ENCODE data around the gene MNS1. TPM values are rescaled to one million over a fixed set of nuclear protein-coding genes. Genes with fewer than 3 reads are reported as not detected.
"Not testable (repeated sequence)": the region's sequence is repeated elsewhere in the genome, so short reads cannot be mapped to it uniquely, and the experiment has no call there.

Gene MNS1
- total and polyA plus RNA-seq, 10 of the 15 experiments (the other 5 are each of a cell fraction or from before 2014, with no cell fraction given): 0.45 to 2.6 (median 0.97) TPM

DNA sequence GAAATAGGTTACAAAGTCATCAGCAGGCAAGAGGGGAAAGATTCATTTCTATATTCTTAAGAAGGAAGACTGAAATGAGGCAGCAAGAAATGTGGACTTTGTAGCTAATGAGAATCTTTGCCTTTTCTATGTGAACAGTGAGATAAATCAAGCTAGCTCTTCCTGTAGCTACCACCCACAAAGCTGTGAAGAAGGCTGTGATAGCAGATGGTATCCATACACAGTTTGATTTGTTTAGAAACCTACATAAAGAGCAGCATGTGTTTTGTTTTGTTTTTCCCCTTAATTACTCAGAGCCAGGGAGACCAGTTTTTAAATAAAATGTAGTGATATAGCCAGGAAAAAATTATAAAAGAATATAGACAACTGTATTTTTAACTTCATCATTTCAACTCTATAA, 54.2 kb downstream of the MNS1 start:
- no peaks in the 10 kb centered on the region for H4K20me1 ChIP-seq (ENCODE audit: control insufficient read depth, insufficient read depth)
- H3K4me2 ChIP-seq (ENCODE audit: control insufficient read depth, insufficient read depth): no peak overlapping the region
- no peak overlapping the region for H3K4me3 ChIP-seq
- no peaks in the 10 kb centered on the region for H3K27me3 ChIP-seq (replicated peaks in 1 of 2; ENCODE audit: control insufficient read depth in 2 of 2, insufficient read depth in 2 of 2, low read length in 1 of 2)
- H3K36me3 ChIP-seq (ENCODE audit: control insufficient read depth in 2 of 2, insufficient read depth in 2 of 2, low read length in 1 of 2): no peaks in the 10 kb centered on the region
- no peaks in the 10 kb centered on the region for H3K79me2 ChIP-seq (ENCODE audit: control insufficient read depth, insufficient read depth, low read length)
- no peak overlapping the region for H3K9ac ChIP-seq (ENCODE audit: control insufficient read depth, insufficient read depth, low read length)
- in situ Hi-C loops (cut with MboI) (no loop called here), intact Hi-C loops (cut with micrococcal nuclease; ENCODE audit: unreplicated experiment) (no loop called here)
- H3K9me3 ChIP-seq (replicated peaks; ENCODE audit: control insufficient read depth, insufficient read depth, low read length): peaks cover 2% of the 10 kb centered on the region; the same call in 2 of the 3 replicates
- ChIA-PET CTCF (no interaction called here), RAD21 (ENCODE audit: unreplicated experiment) (no interaction called here), SMC1A (ENCODE audit: uncharacterized antibody, unreplicated experiment) (no interaction called here), POLR2A (no interaction called here)
- no peak for TF ChIP-seq TCF3 (IDR thresholded peaks at IDR 0.05; ENCODE audit: borderline replicate concordance, insufficient read depth, low read depth, low read length)
- TF ChIP-seq, protein P1, sequence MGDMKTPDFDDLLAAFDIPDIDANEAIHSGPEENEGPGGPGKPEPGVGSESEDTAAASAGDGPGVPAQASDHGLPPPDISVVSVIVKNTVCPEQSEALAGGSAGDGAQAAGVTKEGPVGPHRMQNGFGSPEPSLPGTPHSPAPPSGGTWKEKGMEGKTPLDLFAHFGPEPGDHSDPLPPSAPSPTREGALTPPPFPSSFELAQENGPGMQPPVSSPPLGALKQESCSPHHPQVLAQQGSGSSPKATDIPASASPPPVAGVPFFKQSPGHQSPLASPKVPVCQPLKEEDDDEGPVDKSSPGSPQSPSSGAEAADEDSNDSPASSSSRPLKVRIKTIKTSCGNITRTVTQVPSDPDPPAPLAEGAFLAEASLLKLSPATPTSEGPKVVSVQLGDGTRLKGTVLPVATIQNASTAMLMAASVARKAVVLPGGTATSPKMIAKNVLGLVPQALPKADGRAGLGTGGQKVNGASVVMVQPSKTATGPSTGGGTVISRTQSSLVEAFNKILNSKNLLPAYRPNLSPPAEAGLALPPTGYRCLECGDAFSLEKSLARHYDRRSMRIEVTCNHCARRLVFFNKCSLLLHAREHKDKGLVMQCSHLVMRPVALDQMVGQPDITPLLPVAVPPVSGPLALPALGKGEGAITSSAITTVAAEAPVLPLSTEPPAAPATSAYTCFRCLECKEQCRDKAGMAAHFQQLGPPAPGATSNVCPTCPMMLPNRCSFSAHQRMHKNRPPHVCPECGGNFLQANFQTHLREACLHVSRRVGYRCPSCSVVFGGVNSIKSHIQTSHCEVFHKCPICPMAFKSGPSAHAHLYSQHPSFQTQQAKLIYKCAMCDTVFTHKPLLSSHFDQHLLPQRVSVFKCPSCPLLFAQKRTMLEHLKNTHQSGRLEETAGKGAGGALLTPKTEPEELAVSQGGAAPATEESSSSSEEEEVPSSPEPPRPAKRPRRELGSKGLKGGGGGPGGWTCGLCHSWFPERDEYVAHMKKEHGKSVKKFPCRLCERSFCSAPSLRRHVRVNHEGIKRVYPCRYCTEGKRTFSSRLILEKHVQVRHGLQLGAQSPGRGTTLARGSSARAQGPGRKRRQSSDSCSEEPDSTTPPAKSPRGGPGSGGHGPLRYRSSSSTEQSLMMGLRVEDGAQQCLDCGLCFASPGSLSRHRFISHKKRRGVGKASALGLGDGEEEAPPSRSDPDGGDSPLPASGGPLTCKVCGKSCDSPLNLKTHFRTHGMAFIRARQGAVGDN (IDR thresholded peaks at IDR 0.05): no peak
- TF ChIP-seq JUNB (IDR thresholded peaks at IDR 0.05): no peak
- H3K4me1 ChIP-seq (ENCODE audit: control insufficient read depth, insufficient read depth, low read length): peaks cover 3% of the 10 kb centered on the region; the same call in 1 of the 2 replicates
- H3K27ac ChIP-seq (ENCODE audit: control insufficient read depth, insufficient read depth): peak overlapping the region; percentile 31; the same call in 1 of the 2 replicates
- no peak for FAIRE-seq
- peak; percentile 55 for ATAC-seq
- no TSS peak for BruUV-seq (replicated peaks)
- peak; percentile 7 for DNase-seq (ENCODE audit: low read depth, low spot score)
- H2AFZ ChIP-seq (ENCODE audit: control insufficient read depth, low read depth, low read length): peak overlapping the region; percentile 33

DNA sequence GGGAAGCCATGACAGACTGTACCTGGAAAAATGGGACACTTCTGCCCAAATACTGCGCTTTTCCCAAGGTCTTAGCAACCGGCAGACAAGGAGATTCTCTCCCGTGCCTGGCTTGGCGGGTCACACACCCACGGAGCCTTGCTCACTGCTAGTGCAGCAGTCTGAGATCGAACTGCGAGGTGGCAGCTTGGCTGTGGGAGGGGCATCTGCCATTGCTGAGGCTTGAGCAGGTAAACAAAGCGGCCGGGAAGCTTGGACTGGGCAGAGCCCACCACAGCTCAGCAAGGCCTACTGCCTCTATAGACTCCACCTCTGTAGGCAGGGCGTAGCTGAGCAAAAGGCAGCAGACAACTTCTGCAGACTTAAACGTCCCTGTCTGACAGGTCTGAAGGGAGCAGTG, 65.7 kb downstream of the MNS1 start:
- H3K4me1 ChIP-seq (ENCODE audit: control insufficient read depth, insufficient read depth, low read length); H2AFZ ChIP-seq (ENCODE audit: control insufficient read depth, low read depth, low read length); H3K27me3 ChIP-seq (replicated peaks in 1 of 2; ENCODE audit: control insufficient read depth in 2 of 2, insufficient read depth in 2 of 2, low read length in 1 of 2); RAD21 ChIA-PET (ENCODE audit: unreplicated experiment); ATAC-seq; DNase-seq (ENCODE audit: low read depth, low spot score); in situ Hi-C loops (cut with MboI); FAIRE-seq; POLR2A ChIA-PET; CTCF ChIA-PET; H3K4me3 ChIP-seq; H4K20me1 ChIP-seq (ENCODE audit: control insufficient read depth, insufficient read depth); H3K27ac ChIP-seq (ENCODE audit: control insufficient read depth, insufficient read depth); H3K9ac ChIP-seq (ENCODE audit: control insufficient read depth, insufficient read depth, low read length); BruUV-seq (replicated peaks); H3K36me3 ChIP-seq (ENCODE audit: control insufficient read depth in 2 of 2, insufficient read depth in 2 of 2, low read length in 1 of 2); H3K79me2 ChIP-seq (ENCODE audit: control insufficient read depth, insufficient read depth, low read length); intact Hi-C loops (cut with micrococcal nuclease; ENCODE audit: unreplicated experiment); SMC1A ChIA-PET (ENCODE audit: uncharacterized antibody, unreplicated experiment); H3K4me2 ChIP-seq (ENCODE audit: control insufficient read depth, insufficient read depth): not testable (repeated sequence)
- H3K9me3 ChIP-seq (replicated peaks; ENCODE audit: control insufficient read depth, insufficient read depth, low read length): peaks cover 11% of the 10 kb centered on the region; the same call in 2 of the 3 replicates
- over 99% methylated on average over 11 of the region's 11 CpGs for WGBS (ENCODE audit: insufficient coverage, insufficient replicate concordance, low lambda C conversion rate, missing lambda C conversion rate)

DNA sequence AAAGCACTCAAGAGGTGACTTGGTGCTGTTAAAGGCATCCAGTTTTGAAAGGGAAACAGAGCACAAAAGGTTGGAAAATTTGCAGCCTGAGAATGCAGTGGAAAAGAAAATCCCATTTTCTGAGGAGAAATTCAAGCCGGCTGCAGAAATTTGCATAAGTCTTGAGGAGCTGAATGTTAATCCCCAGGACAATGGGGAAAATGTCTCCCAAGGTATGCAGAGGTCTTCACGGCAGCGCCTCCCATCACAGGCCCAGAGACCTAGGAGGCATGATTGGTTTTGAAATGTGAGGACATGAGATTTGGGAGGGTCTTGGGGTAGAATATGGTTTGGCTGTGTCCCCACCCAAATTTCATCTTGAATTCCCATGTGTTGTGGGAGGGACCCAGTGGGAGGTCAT, 67.6 kb downstream of the MNS1 start:
- H3K4me2 ChIP-seq (ENCODE audit: control insufficient read depth, insufficient read depth); H3K9ac ChIP-seq (ENCODE audit: control insufficient read depth, insufficient read depth, low read length); H3K79me2 ChIP-seq (ENCODE audit: control insufficient read depth, insufficient read depth, low read length); SMC1A ChIA-PET (ENCODE audit: uncharacterized antibody, unreplicated experiment); H4K20me1 ChIP-seq (ENCODE audit: control insufficient read depth, insufficient read depth); DNase-seq (ENCODE audit: low read depth, low spot score); ATAC-seq; H3K27me3 ChIP-seq (replicated peaks in 1 of 2; ENCODE audit: control insufficient read depth in 2 of 2, insufficient read depth in 2 of 2, low read length in 1 of 2); intact Hi-C loops (cut with micrococcal nuclease; ENCODE audit: unreplicated experiment); POLR2A ChIA-PET; FAIRE-seq; H3K4me3 ChIP-seq; H3K4me1 ChIP-seq (ENCODE audit: control insufficient read depth, insufficient read depth, low read length); BruUV-seq (replicated peaks); CTCF ChIA-PET; H3K27ac ChIP-seq (ENCODE audit: control insufficient read depth, insufficient read depth); in situ Hi-C loops (cut with MboI); RAD21 ChIA-PET (ENCODE audit: unreplicated experiment); H3K36me3 ChIP-seq (ENCODE audit: control insufficient read depth in 2 of 2, insufficient read depth in 2 of 2, low read length in 1 of 2); H2AFZ ChIP-seq (ENCODE audit: control insufficient read depth, low read depth, low read length): not testable (repeated sequence)
- peaks cover 11% of the 10 kb centered on the region; the same call in 2 of the 3 replicates for H3K9me3 ChIP-seq (replicated peaks; ENCODE audit: control insufficient read depth, insufficient read depth, low read length)
- WGBS (ENCODE audit: insufficient coverage, insufficient replicate concordance, low lambda C conversion rate, missing lambda C conversion rate): 98% methylated on average over 3 of the region's 3 CpGs
